GM19099 (cell line): ENCODE measurements around the gene USF2.

ENCODE experiments used
- POLR2A ChIP-seq: IDR thresholded peaks from 3 replicates; pipeline ENCODE4 v1.6.1; 2011; ENCODE audit warnings: low read depth; ENCODE audit not compliant: insufficient read length; ENCODE audit errors: extremely low read depth

Gene USF2

GRCh38 chr19:35272122-35272719 is 3.5 kb downstream of the USF2 start:
- TF ChIP-seq POLR2A = no peak

GRCh38 chr19:35272954-35273649 is 4.3 kb downstream of the USF2 start:
- TF ChIP-seq POLR2A = no peak

GRCh38 chr19:35273686-35274259 is 5.0 kb downstream of the USF2 start:
- TF ChIP-seq POLR2A = no peak

GRCh38 chr19:35274323-35274722 is 5.6 kb downstream of the USF2 start:
- TF ChIP-seq POLR2A = no peak

GRCh38 chr19:35276706-35277281 is 8.0 kb downstream of the USF2 start:
- no peak for TF ChIP-seq POLR2A

GRCh38 chr19:35278578-35279284 is 10.0 kb downstream of the USF2 start:
- TF ChIP-seq POLR2A = no peak

- TF ChIP-seq POLR2A = no peak
Measured at GRCh38 chr19:35279374-35279773, 10.6 kb downstream of the USF2 start.

GRCh38 chr19:35279985-35280821 is 11.4 kb downstream of the USF2 start:
- no peak for TF ChIP-seq POLR2A

GRCh38 chr19:35281303-35281702 is 12.5 kb downstream of the USF2 start:
- TF ChIP-seq POLR2A = no peak

GRCh38 chr19:35284153-35285094 is 15.7 kb downstream of the USF2 start:
- no peak for TF ChIP-seq POLR2A

GRCh38 chr19:35285095-35285449 is 16.3 kb downstream of the USF2 start:
- TF ChIP-seq POLR2A = no peak

- no peak for TF ChIP-seq POLR2A
Measured at GRCh38 chr19:35287713-35288112, 19.0 kb downstream of the USF2 start.

GRCh38 chr19:35288331-35288730 is 19.6 kb downstream of the USF2 start:
- TF ChIP-seq POLR2A = no peak
